HG02588 (cell line): ENCODE results near the gene ACAP2.

ENCODE experiments used
- ATAC-seq: cut with Tn5 transposase; IDR thresholded peaks from one replicate; pipeline ENCODE4 v1.9.1; 2021; ENCODE audit warnings: mild to moderate bottlenecking, moderate library complexity; ENCODE audit not compliant: unreplicated experiment

The ACAP2 gene

GRCh38 chr3:195224980-195225580 is 217.7 kb downstream of the ACAP2 start:
- ATAC-seq: no peak
